HG03066 (cell line): ENCODE data around the gene TMEM191C.
"Not testable (repeated sequence)": the region's sequence is repeated elsewhere in the genome, so short reads cannot be mapped to it uniquely, and the experiment has no call there.

Experiments
- ATAC-seq: cut with Tn5 transposase; IDR thresholded peaks from one replicate; pipeline ENCODE4 v1.9.1; 2021; ENCODE audit warnings: low read depth; ENCODE audit not compliant: unreplicated experiment

TMEM191C gene

GRCh38 chr22:21445437-21446127, 21.6 kb upstream of the TMEM191C start:
- no peak for ATAC-seq

- ATAC-seq, result no peak
These were observed 20.9 kb upstream of the TMEM191C start for GRCh38 chr22:21446128-21446826.

GRCh38 chr22:21446827-21447690, 20.1 kb upstream of the TMEM191C start:
- no peak for ATAC-seq

GRCh38 chr22:21447694-21448402, 19.3 kb upstream of the TMEM191C start:
- no peak for ATAC-seq

DNA sequence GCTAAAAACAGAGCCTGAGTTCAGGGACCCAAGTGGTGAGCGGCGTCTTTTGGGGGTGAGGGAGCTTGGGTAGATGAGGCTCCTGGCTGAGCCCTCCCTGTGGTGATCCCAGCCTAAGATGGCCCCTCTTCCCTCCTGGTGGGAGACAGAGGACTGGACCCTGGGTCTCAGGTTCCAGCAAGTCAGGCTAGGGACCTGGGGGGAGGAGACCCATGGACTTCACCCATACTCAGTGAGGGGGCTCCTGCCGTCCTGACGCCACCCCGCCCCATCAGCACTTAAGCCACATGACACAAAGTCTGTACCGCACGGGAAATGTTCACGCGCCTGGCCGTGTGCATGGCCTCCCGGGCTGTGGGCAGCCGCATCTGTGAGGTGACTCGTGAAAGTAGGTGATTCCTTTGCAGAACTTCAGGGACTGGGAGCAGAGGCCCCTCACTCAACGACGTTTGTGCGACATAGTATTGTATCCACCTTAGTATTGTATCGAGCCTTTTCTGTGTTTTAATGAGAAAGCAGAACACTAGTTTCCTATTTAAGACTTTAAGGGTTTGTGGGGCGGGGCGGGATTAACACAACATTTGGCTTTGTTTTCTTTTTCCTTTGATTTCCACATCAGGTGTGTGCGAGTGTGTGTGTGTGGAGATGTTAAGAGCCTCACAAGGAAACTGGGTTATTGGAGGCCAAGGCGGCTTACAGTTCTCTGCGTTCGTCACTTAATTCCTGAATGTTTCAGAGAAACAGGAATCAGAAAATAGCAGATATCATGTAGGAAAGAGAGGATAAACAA, 18.4 kb upstream of the TMEM191C start:
- ATAC-seq, result no peak

DNA sequence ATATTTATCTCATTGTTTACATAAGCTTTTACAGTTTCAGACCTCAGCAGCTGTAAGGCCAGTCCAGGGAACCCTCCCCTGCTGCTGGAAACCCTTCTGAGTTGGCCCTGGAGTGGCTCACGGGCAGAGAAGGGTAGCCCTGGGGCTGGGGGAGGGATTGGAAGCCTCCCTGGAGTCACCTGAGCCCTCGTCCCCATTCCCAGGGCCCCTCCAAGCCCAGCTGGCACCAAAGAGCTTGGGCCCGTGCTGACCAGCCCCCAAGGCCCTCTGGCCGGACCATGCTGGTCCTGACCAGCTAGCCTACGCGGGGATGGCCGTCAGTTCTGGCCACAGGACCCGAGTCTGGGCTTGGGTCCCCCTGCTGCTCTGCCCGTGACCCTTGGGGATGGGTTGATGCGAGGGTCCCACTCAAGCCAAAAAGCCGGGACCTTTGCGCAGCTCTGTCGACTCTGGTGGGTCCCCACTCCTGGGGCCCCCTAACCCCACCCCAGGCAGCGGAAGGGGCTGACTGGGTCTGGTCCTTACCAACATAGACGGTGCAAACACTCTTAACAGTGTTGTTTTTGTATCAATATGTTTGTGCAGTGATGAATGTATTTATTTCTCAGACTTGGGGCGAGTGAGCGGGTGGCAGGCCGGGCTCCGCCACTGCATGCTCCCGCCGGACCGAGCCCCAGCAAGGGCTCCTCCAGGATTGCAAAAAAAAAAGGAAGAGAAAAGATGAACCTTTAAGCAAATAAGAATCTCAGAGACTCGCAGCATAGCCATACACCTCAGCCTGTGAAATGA, 17.5 kb upstream of the TMEM191C start:
- no peak for ATAC-seq

DNA sequence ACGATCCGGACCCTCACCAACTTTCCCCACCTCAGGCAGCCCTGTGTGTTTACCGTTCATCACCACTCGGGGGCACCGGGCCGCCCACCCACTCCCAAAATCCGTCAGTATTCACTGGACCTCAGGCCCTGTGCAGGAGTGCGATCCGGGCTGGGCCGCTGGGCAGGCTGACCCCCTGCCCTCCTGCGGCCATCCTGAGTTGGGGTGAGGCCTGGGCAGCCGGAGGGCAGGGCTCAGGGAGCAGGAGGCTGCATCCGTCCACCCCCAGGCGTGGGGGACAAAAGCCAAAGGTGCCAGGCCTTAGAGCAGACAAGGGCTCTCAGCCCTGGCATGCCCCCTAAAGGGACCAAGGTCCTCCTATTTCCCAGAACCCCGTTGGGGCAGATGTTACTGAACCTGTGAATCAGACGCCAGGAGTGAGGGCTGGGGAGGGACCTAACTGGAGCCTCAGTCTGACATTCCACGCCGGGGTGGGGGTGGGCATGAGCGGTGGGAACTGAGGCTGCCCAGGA, 16.8 kb upstream of the TMEM191C start:
- no peak for ATAC-seq

- no peak for ATAC-seq
These were observed 16.3 kb upstream of the TMEM191C start for GRCh38 chr22:21450858-21451353.

DNA sequence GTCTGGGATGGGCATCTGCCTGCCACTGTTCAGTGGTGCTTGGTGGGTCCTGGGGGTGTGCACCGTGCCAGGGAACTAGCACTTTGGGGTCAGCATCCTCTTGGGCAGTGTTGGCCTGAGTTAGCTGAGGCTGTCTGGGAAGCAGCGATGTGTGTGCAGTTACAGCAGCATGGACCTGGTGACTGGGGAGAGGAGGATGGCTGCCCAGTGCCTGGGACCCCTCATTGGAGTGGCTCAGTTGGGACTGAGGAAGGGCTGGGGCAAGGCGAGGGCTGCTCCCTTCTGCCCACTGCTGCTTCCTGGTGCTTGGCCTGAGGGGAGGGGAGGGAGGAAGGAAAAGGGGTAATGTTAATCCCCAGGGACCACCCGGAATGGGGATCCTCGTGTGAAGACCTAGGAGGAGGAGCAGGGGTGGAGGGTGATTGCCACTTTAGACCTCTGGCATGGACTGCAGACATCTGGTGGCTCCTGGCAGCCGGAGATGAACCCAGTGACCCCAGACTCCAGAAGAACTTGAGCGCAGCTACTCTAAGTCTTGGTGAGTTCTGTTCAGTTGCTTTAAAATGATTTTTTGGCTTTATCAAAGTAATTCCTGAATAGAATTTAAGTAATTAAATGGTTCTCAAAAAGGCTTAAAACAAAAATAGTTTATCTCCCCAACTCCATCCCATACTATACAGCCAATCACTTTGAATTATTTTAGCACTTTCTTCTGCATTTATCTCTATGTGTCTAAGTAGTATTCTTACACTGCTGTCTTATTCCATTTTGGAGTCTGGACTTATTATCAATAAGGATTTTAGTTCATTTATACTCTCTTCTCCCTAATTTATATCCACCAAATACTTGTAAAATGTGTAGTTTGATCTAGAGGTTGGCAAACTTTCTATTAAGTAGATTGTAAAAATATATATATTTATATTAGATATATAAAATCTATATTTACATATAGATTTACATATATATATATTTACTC, 15.4 kb upstream of the TMEM191C start:
- no peak for ATAC-seq

- ATAC-seq, result not testable (repeated sequence)
These were observed 14.5 kb upstream of the TMEM191C start for GRCh38 chr22:21452666-21453065.

- ATAC-seq, result not testable (repeated sequence)
These were observed 12.2 kb upstream of the TMEM191C start for GRCh38 chr22:21454998-21455333.

GRCh38 chr22:21455334-21456089, 11.7 kb upstream of the TMEM191C start:
- no peak for ATAC-seq

- no peak for ATAC-seq
These were observed 10.0 kb upstream of the TMEM191C start for GRCh38 chr22:21457023-21457787.

DNA sequence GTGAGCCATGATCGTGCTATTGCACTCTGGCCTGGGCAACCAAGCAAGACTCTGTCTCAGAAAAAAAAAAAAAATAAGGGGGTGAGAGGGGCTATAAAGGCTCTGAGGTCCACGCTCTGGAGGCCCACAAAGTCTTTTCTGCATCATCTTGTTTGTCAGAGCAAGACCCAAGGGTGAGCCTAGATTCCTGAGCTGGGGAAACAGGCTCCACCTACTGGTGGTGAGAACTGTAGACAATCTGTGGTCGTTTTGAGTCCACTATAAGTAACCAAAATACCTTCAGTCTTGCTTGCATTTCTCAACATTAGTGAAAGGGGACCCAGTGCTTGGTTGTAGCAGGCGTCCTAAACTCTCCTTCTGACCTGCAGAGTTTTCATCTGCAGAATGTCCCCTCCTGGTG, 4.5 kb upstream of the TMEM191C start:
- ATAC-seq, result not testable (repeated sequence)

GRCh38 chr22:21468194-21469096, 1.3 kb downstream of the TMEM191C start:
- ATAC-seq, result peak; percentile 80
